ENCODE data around the gene GGTA1. TPM values are rescaled to one million over a fixed set of nuclear protein-coding genes. Genes with fewer than 3 reads are reported as not detected.

The GGTA1 gene
- total RNA-seq, 1 experiment from 2014 or later = not detected

GRCh38 chr9:121452085-121452484 lies 47.6 kb downstream of the GGTA1 start:
- no peak overlapping the region for H3K4me3 ChIP-seq (ENCODE audit: low read depth, low read length)
- TF ChIP-seq CTCF (IDR thresholded peaks at IDR 0.05; ENCODE audit: insufficient read depth in 1 of 2, low read depth in 1 of 2, low read length in 1 of 2, severe bottlenecking in 1 of 2, unreplicated experiment in 1 of 2) = no peak
- H3K4me1 Mint-ChIP-seq (ENCODE audit: low read depth, unreplicated experiment) = no peaks in the 10 kb centered on the region
- no peaks in the 10 kb centered on the region for H3K36me3 ChIP-seq (ENCODE audit: control insufficient read depth, insufficient read depth, low read length)
- H3K27me3 ChIP-seq (replicated peaks; ENCODE audit: control insufficient read depth, insufficient read depth, low read length) = no peaks in the 10 kb centered on the region; the same call in 1 of the 2 replicates
- POLR2A ChIA-PET = no interaction called here
- H3K27me3 Mint-ChIP-seq (ENCODE audit: insufficient read depth, unreplicated experiment) = peaks cover 16% of the 10 kb centered on the region
- CTCF ChIA-PET = interaction anchor here (0.5 to 0.7 kb wide), 2 partner anchors 22 to 177 kb away, joined by 3 read pairs; no protein-coding TSS in a partner anchor
- H3K9me3 Mint-ChIP-seq (ENCODE audit: unreplicated experiment) = no peaks in the 10 kb centered on the region
- H3K36me3 Mint-ChIP-seq (ENCODE audit: insufficient read depth, unreplicated experiment) = no peaks in the 10 kb centered on the region
- H3K9me3 ChIP-seq = no peaks in the 10 kb centered on the region
- no peaks in the 10 kb centered on the region for H3K4me1 ChIP-seq
- DNase-seq = no peak
- H3K4me3 Mint-ChIP-seq (ENCODE audit: unreplicated experiment) = no peak overlapping the region
- no TSS peak for BruUV-seq (replicated peaks)
- intact Hi-C loops (cut with micrococcal nuclease; ENCODE audit: unreplicated experiment) = no loop called here
- H3K27ac Mint-ChIP-seq (ENCODE audit: unreplicated experiment) = no peak overlapping the region

GRCh38 chr9:121451586-121451985 lies 48.1 kb downstream of the GGTA1 start:
- Mint-ChIP-seq H3K4me1 (ENCODE audit: low read depth, unreplicated experiment) (no peaks in the 10 kb centered on the region), H3K36me3 (ENCODE audit: insufficient read depth, unreplicated experiment) (no peaks in the 10 kb centered on the region), H3K4me3 (ENCODE audit: unreplicated experiment) (no peak overlapping the region), H3K27me3 (ENCODE audit: insufficient read depth, unreplicated experiment) (peaks cover 12% of the 10 kb centered on the region), H3K9me3 (ENCODE audit: unreplicated experiment) (no peaks in the 10 kb centered on the region), H3K27ac (ENCODE audit: unreplicated experiment) (no peak overlapping the region)
- H3K36me3 ChIP-seq (ENCODE audit: control insufficient read depth, insufficient read depth, low read length) = no peaks in the 10 kb centered on the region
- H3K4me3 ChIP-seq (ENCODE audit: low read depth, low read length) = no peak overlapping the region
- ChIA-PET CTCF (interaction anchor here (0.5 to 0.7 kb wide), 2 partner anchors 21 to 177 kb away, joined by 3 read pairs; no protein-coding TSS in a partner anchor), POLR2A (no interaction called here)
- H3K27me3 ChIP-seq (replicated peaks; ENCODE audit: control insufficient read depth, insufficient read depth, low read length) = no peaks in the 10 kb centered on the region; the same call in 1 of the 2 replicates
- TF ChIP-seq CTCF (IDR thresholded peaks at IDR 0.05; ENCODE audit: insufficient read depth in 1 of 2, low read depth in 1 of 2, low read length in 1 of 2, severe bottlenecking in 1 of 2, unreplicated experiment in 1 of 2) = no peak
- BruUV-seq (replicated peaks) = no TSS peak
- intact Hi-C loops (cut with micrococcal nuclease; ENCODE audit: unreplicated experiment) = no loop called here
- H3K9me3 ChIP-seq = no peaks in the 10 kb centered on the region
- H3K4me1 ChIP-seq = no peaks in the 10 kb centered on the region
- no peak for DNase-seq

- Mint-ChIP-seq H3K27ac (ENCODE audit: unreplicated experiment) (no peak overlapping the region), H3K4me3 (ENCODE audit: unreplicated experiment) (no peak overlapping the region), H3K36me3 (ENCODE audit: insufficient read depth, unreplicated experiment) (no peaks in the 10 kb centered on the region), H3K9me3 (ENCODE audit: unreplicated experiment) (no peaks in the 10 kb centered on the region), H3K27me3 (ENCODE audit: insufficient read depth, unreplicated experiment) (peaks cover 12% of the 10 kb centered on the region), H3K4me1 (ENCODE audit: low read depth, unreplicated experiment) (no peaks in the 10 kb centered on the region)
- H3K4me1 ChIP-seq = no peaks in the 10 kb centered on the region
- BruUV-seq (replicated peaks) = no TSS peak
- no peaks in the 10 kb centered on the region for H3K36me3 ChIP-seq (ENCODE audit: control insufficient read depth, insufficient read depth, low read length)
- no peak for DNase-seq
- ChIA-PET CTCF (no interaction called here), POLR2A (interaction anchor here (0.6 kb wide), 1 partner anchor 59 kb away, joined by 5 read pairs; no protein-coding TSS in a partner anchor)
- TF ChIP-seq CTCF (IDR thresholded peaks at IDR 0.05; ENCODE audit: insufficient read depth in 1 of 2, low read depth in 1 of 2, low read length in 1 of 2, severe bottlenecking in 1 of 2, unreplicated experiment in 1 of 2) = no peak
- H3K9me3 ChIP-seq = no peaks in the 10 kb centered on the region
- no peaks in the 10 kb centered on the region; the same call in 1 of the 2 replicates for H3K27me3 ChIP-seq (replicated peaks; ENCODE audit: control insufficient read depth, insufficient read depth, low read length)
- intact Hi-C loops (cut with micrococcal nuclease; ENCODE audit: unreplicated experiment) = no loop called here
- no peak overlapping the region for H3K4me3 ChIP-seq (ENCODE audit: low read depth, low read length)
Observed at GRCh38 chr9:121450241-121450640, 49.4 kb downstream of the GGTA1 start.
